ENCODE results near the gene LRRC8E.

LRRC8E gene

DNA sequence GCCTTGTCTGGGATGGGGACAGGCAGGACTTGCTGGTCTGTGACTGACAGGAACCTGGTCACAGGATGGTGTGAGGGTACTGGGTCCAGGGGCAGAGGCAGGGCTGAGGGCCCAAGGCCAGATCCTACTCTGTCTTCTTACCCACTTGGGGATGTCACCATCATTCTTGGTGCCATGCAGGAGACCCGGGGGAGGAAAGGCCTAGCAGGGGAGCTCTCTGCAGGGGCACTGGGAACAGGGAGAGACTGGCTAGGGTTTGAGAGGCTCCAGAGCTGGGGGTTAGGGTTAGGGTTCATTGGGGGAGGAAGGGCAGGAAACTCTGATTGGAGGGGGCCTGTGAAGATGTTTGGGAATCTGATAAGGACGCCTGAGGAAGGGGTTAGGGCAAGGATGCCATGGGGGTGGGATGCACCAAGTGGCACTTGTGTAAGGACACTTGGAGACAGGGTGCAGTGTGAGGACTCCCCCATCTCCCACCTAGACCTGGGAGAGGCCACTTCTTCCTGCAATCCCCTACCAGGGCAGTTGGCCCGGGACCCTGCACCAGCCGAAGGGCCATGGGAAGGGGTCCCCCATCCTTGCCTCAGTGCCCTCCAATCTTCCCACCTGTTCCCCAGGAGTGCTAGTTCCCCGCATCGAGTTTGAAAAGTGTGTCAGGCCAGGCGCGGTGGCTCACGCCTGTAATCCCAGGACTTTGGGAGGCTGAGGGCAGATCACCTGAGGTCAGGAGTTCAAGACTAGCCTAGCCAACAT lies 21.0 kb upstream of the LRRC8E start:
- in situ Hi-C loops (cut with MboI; ENCODE audit: low sequenced_read_pairs) = no loop called here

DNA sequence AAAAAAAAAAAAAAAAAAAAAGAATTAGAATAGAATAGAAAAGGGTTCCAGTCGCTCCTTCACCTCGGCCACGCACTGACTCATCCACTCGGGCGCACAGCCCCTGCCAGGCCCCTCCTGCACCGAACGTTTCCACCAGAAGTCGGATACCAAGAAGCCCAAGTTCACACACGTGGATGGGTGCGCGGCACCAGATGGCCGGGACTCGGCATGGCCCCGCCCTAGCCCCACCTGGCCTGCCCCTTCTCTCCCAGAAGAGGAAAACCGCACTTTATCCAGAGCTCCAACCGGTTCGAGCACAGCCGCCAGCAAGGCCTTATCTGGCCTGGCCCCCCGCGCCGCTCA lies 20.0 kb upstream of the LRRC8E start:
- in situ Hi-C loops (cut with MboI; ENCODE audit: low sequenced_read_pairs) = no loop called here

- in situ Hi-C loops (cut with MboI; ENCODE audit: low sequenced_read_pairs) = no loop called here
Measured at GRCh38 chr19:7868671-7869452, 19.4 kb upstream of the LRRC8E start.

GRCh38 chr19:7869453-7869909 lies 18.8 kb upstream of the LRRC8E start:
- in situ Hi-C loops (cut with MboI; ENCODE audit: low sequenced_read_pairs) = no loop called here

GRCh38 chr19:7869910-7870511 lies 18.3 kb upstream of the LRRC8E start:
- in situ Hi-C loops (cut with MboI; ENCODE audit: low sequenced_read_pairs) = no loop called here

DNA sequence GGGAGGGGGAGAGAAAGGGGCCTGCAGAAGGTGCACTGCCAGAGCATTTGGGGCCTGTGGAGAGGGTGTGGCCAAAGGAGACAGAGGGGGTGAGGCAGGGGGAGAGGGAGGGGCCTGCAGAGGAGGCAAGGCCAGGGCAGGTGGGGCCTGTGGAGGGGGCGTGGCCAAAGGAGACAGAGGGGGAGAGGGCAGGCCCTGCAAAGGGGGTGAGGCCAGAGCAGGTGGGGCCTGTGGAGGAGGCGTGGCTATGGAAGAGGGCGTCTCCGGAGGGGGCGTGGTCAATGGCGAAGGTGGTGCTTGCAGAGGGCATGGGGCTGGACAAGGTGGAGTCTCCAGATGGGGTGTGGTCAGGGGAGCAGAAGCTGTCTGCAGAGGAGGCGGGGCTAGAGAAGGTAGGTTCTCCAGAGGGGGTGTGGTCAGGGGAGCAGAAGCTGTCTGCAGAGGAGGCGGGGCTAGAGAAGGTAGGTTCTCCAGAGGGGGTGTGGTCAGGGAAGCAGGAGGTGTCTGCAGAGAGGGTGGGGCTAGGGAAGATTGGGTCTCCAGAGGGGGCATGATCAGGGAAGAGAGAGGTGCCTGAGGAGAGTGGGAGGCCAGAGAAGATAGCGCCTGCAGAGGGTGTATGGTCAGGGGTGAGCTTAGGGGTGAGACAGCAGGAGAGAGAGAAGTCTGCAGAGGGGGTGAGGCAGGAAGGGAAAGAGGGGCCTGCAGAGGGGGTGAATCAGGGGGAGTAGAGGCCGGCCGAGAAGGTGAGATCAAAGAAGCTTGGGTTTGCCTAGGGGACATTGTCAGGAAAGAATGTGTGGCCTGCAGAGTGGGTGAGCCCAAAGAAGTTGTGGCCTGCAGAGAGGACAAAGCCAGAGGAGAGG lies 17.5 kb upstream of the LRRC8E start:
- in situ Hi-C loops (cut with MboI; ENCODE audit: low sequenced_read_pairs) = no loop called here

DNA sequence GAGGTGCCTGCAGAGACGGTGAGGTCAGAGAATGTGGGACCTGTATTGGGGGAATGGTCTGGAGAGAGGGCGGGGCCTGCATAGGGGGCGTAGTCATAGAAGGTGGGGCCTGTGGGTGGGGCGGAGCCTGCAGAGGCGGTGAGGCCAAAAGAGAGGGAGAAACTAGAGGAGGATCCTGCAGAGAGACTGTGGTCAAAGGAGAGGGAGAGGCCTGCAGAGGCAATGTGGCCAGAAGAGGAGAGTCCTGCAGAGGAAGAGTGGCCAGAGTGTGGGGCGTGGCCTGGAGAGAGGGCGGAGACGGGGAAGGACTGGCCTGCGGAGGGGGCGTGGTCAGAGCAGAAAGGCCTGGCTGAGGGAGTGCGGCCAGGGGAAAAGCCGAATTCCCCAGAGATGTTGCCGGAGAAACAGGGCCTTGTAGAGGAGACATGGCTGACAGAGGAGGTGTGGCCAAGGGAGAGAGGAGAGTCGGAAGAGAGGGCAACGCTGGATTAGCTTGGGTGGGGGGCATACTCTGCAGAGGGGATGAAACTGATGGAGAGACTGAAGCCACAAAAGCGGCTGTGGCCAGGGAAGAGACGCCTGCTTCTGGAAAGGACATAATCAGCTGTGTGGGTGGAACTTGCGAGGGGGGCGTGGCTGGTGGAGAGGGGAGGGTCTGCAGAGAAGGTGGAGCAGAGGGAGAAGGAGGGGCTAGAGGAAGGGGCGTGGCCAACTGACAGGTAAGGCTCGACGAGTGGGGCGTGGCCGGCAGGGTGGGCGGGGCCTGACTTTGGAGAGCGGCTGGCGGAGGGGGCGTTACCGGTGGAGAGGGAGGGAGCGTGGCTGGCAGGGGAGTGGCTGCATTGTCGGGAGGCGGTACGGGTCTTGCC lies 16.6 kb upstream of the LRRC8E start:
- in situ Hi-C loops (cut with MboI; ENCODE audit: low sequenced_read_pairs) = no loop called here

- in situ Hi-C loops (cut with MboI; ENCODE audit: low sequenced_read_pairs) = no loop called here
Measured at GRCh38 chr19:7872306-7873204, 15.8 kb upstream of the LRRC8E start.

DNA sequence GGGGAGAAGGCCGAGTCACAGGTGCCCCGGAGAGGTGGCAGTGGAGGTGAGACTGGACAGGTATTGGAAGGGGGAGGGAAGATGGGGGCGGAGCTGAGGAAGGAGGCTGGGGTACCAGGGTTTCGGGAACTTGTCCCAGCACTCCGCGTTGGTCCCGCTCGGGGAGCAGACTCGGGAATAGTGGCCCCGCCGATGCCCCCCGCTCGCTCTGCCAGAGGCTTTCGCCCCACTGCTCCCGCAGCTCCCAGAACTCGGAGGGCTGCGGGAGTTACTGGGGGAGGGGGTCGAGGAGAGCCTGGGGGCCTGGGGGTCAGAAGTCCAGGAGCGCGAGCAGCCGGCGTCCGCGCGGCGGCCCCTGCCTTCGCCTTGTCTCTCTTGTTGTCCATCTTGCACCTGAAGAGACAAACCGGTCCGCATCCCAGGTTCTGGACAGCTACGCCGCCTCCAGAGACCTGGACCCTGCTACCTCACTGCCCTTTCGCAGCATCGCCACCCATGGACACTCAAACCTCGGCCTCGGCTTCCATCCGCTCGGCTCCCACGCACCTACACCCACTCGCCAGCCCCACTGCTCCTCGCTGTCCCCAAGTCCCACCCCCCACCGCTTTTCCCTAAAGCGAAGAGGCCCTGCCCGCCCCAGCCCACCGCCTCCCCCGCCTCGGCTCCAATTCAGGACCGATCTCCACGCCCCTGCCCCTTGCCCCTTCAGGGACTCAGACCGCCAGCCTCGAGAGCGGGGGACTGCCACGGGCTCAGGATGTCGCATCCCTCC lies 14.8 kb upstream of the LRRC8E start:
- in situ Hi-C loops (cut with MboI; ENCODE audit: low sequenced_read_pairs) = no loop called here

GRCh38 chr19:7874076-7874896 lies 14.0 kb upstream of the LRRC8E start, which contains the start of gene PRR36:
Gene PRR36, minus strand, starts transcription at chr19:7874390. Its CDS starts 701 bp downstream, at chr19:7873689.
- in situ Hi-C loops (cut with MboI; ENCODE audit: low sequenced_read_pairs) = no loop called here

DNA sequence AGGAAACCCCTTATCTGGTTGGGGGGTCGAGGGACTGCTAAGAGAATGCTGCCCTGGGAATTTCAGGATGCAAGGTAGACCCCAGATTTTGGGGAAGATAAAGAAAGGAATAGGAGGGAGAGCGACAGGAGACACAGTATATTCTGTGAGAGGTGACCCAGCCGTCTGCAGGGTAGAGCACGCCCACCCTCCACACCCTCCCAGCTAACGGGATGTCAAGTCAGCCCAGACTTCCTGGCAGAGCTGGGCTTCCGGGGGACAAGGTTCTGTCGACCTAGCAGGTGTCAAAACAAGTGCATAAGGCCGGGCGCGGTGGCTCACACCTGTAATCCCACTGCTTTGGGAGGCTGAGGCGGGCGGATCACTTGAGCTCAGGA lies 13.4 kb upstream of the LRRC8E start:
- in situ Hi-C loops (cut with MboI; ENCODE audit: low sequenced_read_pairs) = no loop called here

DNA sequence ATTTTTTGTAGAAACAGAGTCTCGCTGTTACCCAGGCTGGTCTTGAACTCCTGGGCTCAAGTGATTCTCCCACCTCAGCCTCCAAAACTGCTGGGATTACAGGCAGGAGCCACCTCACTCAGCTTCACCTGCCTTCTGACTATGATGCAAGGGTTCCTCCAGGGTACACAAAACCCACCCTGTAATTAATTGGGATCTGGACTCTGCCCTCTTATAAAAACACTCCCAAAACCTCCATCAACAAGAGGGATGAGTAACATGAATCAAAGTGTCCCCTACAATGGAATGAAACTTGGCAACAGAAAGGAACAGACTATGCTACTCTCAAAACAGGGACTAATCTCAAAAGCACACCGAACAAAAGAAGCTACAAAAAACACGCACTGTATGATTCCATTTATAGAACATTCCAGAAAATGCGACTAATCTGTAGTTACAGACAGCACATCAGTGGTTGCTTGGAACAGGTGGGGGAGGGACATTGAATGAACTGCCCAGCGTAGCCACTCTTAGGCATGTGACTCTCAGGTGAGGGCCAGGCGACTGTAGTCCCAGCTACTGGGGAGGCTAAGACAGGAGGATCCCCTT lies 11.0 kb upstream of the LRRC8E start:
- in situ Hi-C loops (cut with MboI; ENCODE audit: low sequenced_read_pairs) = no loop called here

GRCh38 chr19:7879111-7879807 lies 9.1 kb upstream of the LRRC8E start:
- in situ Hi-C loops (cut with MboI; ENCODE audit: low sequenced_read_pairs) = no loop called here

- in situ Hi-C loops (cut with MboI; ENCODE audit: low sequenced_read_pairs) = no loop called here
Measured at GRCh38 chr19:7879836-7880235, 8.5 kb upstream of the LRRC8E start.

GRCh38 chr19:7881910-7882309 lies 6.4 kb upstream of the LRRC8E start:
- in situ Hi-C loops (cut with MboI; ENCODE audit: low sequenced_read_pairs) = no loop called here

DNA sequence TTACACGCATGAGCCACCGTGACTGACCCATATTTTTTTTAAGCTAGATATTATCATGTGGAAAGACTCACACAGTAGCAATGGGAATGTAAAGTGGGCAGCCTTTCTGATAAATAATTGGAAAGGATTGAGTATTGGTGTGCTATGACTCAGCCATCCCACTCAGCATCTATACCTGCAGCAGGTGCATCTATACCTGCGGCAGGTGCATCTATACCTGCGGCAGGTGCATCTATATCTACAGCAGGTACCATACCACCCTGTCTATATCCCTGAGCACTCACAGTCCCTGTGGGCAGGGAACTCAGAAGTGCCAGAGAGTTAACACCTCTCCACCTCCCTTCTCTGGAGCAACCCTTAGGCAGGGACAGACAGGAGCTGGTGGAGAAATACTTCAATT lies 5.2 kb upstream of the LRRC8E start:
- in situ Hi-C loops (cut with MboI; ENCODE audit: low sequenced_read_pairs) = no loop called here
